Measurements from ENCODE around the gene INF2.

Gene INF2

GRCh38 chr14:104694991-104695659, 5.7 kb downstream of the INF2 start:
- Histone ChIP-seq H3K4me1 (ENCODE audit: insufficient read depth, low read length) (peaks cover 28% of the 10 kb centered on the region; the same call in 1 of the 2 replicates), H3K36me3 (ENCODE audit: insufficient read depth, low read length) (peaks cover 6% of the 10 kb centered on the region; the same call in 1 of the 2 replicates), H3K9me3 (ENCODE audit: control insufficient read depth, insufficient read depth, low read length) (no peaks in the 10 kb centered on the region), H3K9ac (ENCODE audit: low read depth, low read length) (no peak overlapping the region)

DNA sequence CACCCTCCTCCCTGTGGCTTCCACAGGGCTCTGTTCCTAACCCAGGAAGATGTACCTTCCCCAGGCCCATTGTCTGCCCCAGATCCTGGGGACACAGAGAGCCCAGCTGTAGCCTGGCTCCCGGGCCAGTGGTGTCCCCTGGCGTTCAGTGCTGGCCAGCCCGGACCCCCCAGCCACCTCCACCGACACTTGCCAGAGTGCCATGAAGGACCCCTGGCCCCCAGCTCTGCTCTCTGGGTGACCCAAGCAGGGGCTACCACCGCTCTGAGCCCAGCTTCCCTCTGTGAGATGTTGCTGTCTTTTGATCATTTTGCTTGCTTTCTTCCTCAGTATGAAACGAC, 6.2 kb downstream of the INF2 start:
- Histone ChIP-seq H3K36me3 (ENCODE audit: insufficient read depth, low read length) (peaks cover 6% of the 10 kb centered on the region; the same call in 1 of the 2 replicates), H3K4me1 (ENCODE audit: insufficient read depth, low read length) (peaks cover 28% of the 10 kb centered on the region; the same call in 1 of the 2 replicates), H3K9ac (ENCODE audit: low read depth, low read length) (no peak overlapping the region)

GRCh38 chr14:104696671-104697316, 7.4 kb downstream of the INF2 start:
- peaks cover 28% of the 10 kb centered on the region; the same call in 1 of the 2 replicates for H3K4me1 ChIP-seq (ENCODE audit: insufficient read depth, low read length)
- no peak overlapping the region for H3K9ac ChIP-seq (ENCODE audit: low read depth, low read length)
- H3K36me3 ChIP-seq (ENCODE audit: insufficient read depth, low read length): peaks cover 6% of the 10 kb centered on the region; the same call in 1 of the 2 replicates
- H3K9me3 ChIP-seq (ENCODE audit: control insufficient read depth, insufficient read depth, low read length): no peaks in the 10 kb centered on the region

More for the DNA sequence above, 6.2 kb downstream of the INF2 start:
- H3K9me3 ChIP-seq (ENCODE audit: control insufficient read depth, insufficient read depth, low read length): no peaks in the 10 kb centered on the region

GRCh38 chr14:104697317-104697703, 7.9 kb downstream of the INF2 start:
- Histone ChIP-seq H3K36me3 (ENCODE audit: insufficient read depth, low read length) (peaks cover 6% of the 10 kb centered on the region; the same call in 1 of the 2 replicates), H3K9me3 (ENCODE audit: control insufficient read depth, insufficient read depth, low read length) (no peaks in the 10 kb centered on the region), H3K9ac (ENCODE audit: low read depth, low read length) (no peak overlapping the region), H3K4me1 (ENCODE audit: insufficient read depth, low read length) (peaks cover 28% of the 10 kb centered on the region; the same call in 1 of the 2 replicates)

DNA sequence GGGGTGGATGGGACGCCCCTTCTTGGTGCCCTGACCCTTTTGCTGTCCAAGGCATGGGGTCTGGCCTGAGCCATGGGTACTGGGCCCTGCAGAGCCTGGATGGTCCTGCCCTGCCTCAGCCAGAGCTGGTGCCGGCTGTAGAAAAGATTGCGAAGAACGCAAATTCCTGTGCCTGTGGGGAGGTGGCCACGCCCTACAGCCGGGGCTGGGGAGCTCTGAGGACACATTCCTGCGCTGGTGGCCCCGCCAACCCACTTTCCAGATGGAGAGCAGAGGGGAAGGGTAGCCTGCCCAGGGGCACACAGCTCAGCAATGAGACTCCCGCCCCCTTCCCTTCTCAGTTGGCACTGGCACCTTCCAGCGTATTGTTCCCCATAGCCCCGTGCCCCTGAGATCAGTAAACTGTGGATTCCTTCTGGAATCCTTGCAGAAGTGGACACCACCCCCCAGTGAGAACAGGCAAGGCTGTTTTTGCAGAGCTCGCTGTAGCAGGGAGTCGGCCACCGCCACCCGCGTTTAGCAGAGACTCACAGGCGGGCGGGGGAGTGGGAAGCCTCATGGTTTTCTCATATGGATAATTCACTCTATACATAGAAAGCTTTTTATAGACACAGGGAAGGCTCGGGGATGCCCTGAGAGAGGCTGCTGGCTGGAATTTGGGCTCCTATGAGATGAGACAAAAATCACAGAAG, 8.6 kb downstream of the INF2 start:
- Histone ChIP-seq H3K36me3 (ENCODE audit: insufficient read depth, low read length) (peaks cover 6% of the 10 kb centered on the region; the same call in 1 of the 2 replicates), H3K9me3 (ENCODE audit: control insufficient read depth, insufficient read depth, low read length) (no peaks in the 10 kb centered on the region), H3K4me1 (ENCODE audit: insufficient read depth, low read length) (peaks cover 28% of the 10 kb centered on the region; the same call in 1 of the 2 replicates), H3K9ac (ENCODE audit: low read depth, low read length) (no peak overlapping the region)

DNA sequence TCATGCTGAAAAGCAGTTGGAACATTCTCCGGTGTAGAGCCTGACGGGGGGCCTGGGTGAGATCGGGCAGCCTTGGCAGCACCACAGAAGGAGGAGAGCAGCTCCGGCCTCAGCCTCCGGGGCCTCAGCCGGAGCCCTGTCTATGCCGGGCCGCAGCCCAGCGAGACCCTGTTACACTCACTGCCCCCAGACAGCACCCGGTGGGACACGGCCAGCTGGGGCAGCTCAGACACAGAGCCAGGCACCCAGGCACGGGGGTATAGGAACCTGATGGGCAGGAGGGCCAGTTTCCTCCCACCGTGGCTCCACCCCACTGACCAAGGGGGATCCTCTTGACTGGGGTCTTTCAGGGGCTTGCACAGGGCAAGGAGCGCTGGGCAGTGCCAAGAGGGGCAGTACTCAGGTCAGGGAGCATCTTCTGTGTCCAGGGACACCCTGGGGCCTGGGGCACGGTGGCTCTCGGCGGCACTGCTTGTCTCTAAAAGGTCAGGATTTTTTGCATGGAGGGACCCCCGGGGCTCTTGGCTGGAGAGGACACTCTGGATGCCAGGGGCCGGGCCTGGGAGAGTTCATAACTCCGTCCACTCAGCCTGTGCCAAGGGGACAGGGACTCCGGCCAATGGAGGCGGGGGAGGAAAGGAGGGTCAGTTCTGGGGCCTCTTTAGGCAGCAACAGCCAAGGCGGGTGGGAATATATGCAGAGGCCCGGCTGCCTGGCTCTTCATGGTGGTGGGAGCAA, 9.4 kb downstream of the INF2 start:
- Histone ChIP-seq H3K36me3 (ENCODE audit: insufficient read depth, low read length) (peaks cover 6% of the 10 kb centered on the region; the same call in 1 of the 2 replicates), H3K9me3 (ENCODE audit: control insufficient read depth, insufficient read depth, low read length) (no peaks in the 10 kb centered on the region), H3K9ac (ENCODE audit: low read depth, low read length) (no peak overlapping the region), H3K4me1 (ENCODE audit: insufficient read depth, low read length) (peaks cover 28% of the 10 kb centered on the region; the same call in 1 of the 2 replicates)

DNA sequence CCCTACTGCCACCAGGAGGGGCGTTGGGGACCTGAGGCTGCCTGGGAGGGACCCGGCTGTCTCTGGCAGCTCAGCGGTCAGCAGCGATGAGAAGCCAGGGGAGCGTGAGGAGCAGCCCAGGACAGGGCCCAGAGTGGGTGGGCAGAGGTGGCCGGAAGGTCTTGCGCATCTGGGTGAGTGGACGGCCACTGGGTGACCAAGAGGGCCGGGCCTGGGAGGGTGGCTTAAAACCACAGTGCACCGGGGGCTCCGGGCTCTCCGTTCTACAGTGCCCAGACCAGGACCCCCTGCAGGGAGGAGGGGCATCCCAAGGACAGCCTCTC, 10.0 kb downstream of the INF2 start:
- H3K9ac ChIP-seq (ENCODE audit: low read depth, low read length): no peak overlapping the region
- H3K36me3 ChIP-seq (ENCODE audit: insufficient read depth, low read length): peaks cover 6% of the 10 kb centered on the region; the same call in 1 of the 2 replicates

GRCh38 chr14:104700225-104700651, 10.8 kb downstream of the INF2 start:
- peaks cover 6% of the 10 kb centered on the region; the same call in 1 of the 2 replicates for H3K9me3 ChIP-seq (ENCODE audit: control insufficient read depth, insufficient read depth, low read length)
- H3K9ac ChIP-seq (ENCODE audit: low read depth, low read length): no peak overlapping the region
- peaks cover 16% of the 10 kb centered on the region; the same call in 1 of the 2 replicates for H3K4me1 ChIP-seq (ENCODE audit: insufficient read depth, low read length)
- H3K36me3 ChIP-seq (ENCODE audit: insufficient read depth, low read length): peaks cover 6% of the 10 kb centered on the region; the same call in 1 of the 2 replicates

More for the DNA sequence above, 10.0 kb downstream of the INF2 start:
- peaks cover 24% of the 10 kb centered on the region; the same call in 1 of the 2 replicates for H3K4me1 ChIP-seq (ENCODE audit: insufficient read depth, low read length)
- H3K9me3 ChIP-seq (ENCODE audit: control insufficient read depth, insufficient read depth, low read length): peaks cover under 1% of the 10 kb centered on the region; the same call in 1 of the 2 replicates

DNA sequence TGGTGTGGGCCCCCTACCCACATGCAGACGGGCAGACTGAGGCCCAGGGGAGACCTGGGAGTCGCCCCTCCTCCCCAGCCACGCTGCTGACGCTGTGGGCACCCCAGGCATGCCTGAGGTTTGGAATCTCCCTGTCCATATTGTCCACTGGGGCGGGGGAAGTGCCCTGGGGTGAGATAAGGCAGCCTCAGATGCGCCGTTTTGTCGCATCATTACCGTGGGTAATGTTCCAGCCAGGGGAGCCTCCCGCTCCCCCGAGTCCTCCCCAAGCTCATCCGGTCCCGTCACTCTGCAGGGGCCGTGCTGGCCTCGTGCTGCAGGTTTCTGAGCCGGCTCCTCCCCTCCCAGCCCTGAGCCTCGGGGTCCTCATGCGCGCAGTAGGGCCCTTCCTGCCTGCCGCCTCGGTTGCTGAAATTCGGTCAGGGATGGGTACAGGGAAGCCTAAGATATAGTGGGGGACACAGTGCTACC, 11.4 kb downstream of the INF2 start:
- Histone ChIP-seq H3K4me1 (ENCODE audit: insufficient read depth, low read length) (peaks cover 13% of the 10 kb centered on the region; the same call in 1 of the 2 replicates), H3K36me3 (ENCODE audit: insufficient read depth, low read length) (peaks cover 6% of the 10 kb centered on the region; the same call in 1 of the 2 replicates), H3K9me3 (ENCODE audit: control insufficient read depth, insufficient read depth, low read length) (peaks cover 6% of the 10 kb centered on the region; the same call in 1 of the 2 replicates), H3K9ac (ENCODE audit: low read depth, low read length) (peak overlapping the region; percentile 10; the same call in 1 of the 2 replicates)

DNA sequence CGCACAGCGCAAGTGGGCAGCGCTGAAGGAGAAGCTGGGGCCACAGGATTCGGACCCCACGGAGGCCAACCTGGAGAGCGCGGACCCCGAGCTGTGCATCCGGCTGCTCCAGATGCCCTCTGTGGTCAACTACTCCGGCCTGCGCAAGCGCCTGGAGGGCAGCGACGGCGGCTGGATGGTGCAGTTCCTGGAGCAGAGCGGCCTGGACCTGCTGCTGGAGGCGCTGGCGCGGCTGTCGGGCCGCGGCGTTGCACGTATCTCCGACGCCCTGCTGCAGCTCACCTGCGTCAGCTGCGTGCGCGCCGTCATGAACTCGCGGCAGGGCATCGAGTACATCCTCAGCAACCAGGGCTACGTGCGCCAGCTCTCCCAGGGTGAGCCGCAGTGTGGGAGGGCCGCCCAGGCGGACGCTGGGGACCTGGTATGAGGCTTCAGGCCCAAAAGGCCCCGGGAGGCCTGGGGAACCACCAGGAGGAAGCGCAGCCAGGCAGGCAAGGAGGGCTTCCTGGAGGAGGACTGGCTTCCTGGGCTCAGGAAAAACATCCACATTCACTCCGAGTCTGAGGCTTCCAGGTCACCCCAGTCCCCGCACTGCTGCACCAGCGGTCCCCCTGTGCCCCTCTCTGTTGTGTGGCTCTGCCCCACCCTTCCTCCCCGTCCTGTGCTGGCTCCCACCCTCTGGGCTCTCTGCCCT, 12.1 kb downstream of the INF2 start:
- Histone ChIP-seq H3K9ac (ENCODE audit: low read depth, low read length) (no peak overlapping the region), H3K4me1 (ENCODE audit: insufficient read depth, low read length) (peaks cover 12% of the 10 kb centered on the region; the same call in 1 of the 2 replicates), H3K9me3 (ENCODE audit: control insufficient read depth, insufficient read depth, low read length) (peaks cover 6% of the 10 kb centered on the region; the same call in 1 of the 2 replicates), H3K36me3 (ENCODE audit: insufficient read depth, low read length) (no peaks in the 10 kb centered on the region; the same call in none of the 2 replicates)

- H3K9me3 ChIP-seq (ENCODE audit: control insufficient read depth, insufficient read depth, low read length): peaks cover 6% of the 10 kb centered on the region; the same call in 1 of the 2 replicates
- no peaks in the 10 kb centered on the region; the same call in none of the 2 replicates for H3K36me3 ChIP-seq (ENCODE audit: insufficient read depth, low read length)
- H3K9ac ChIP-seq (ENCODE audit: low read depth, low read length): no peak overlapping the region
- H3K4me1 ChIP-seq (ENCODE audit: insufficient read depth, low read length): peaks cover 18% of the 10 kb centered on the region; the same call in 1 of the 2 replicates
These were observed 12.7 kb downstream of the INF2 start for GRCh38 chr14:104702106-104702505.

- Histone ChIP-seq H3K9me3 (ENCODE audit: control insufficient read depth, insufficient read depth, low read length) (peaks cover 6% of the 10 kb centered on the region; the same call in 1 of the 2 replicates), H3K9ac (ENCODE audit: low read depth, low read length) (no peak overlapping the region), H3K36me3 (ENCODE audit: insufficient read depth, low read length) (no peaks in the 10 kb centered on the region; the same call in none of the 2 replicates), H3K4me1 (ENCODE audit: insufficient read depth, low read length) (peaks cover 15% of the 10 kb centered on the region; the same call in 1 of the 2 replicates)
These were observed 13.3 kb downstream of the INF2 start for GRCh38 chr14:104702673-104703072.

DNA sequence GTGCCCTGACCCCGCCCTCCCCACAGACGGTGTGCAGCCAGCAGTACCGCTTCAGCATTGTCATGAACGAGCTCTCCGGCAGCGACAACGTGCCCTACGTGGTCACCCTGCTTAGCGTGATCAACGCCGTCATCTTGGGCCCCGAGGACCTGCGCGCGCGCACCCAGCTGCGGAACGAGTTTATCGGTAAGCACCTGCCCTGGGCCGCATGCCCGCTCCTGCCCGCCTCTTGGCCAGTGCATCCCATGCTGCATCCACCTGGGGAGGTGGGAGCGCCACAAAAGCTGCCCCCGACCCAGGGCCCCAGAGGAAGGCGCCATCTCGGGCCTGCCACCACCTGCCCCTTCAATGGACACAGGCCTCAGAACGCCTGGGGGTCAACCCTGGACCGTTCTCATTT, 13.9 kb downstream of the INF2 start:
- Histone ChIP-seq H3K9me3 (ENCODE audit: control insufficient read depth, insufficient read depth, low read length) (peaks cover 6% of the 10 kb centered on the region; the same call in 1 of the 2 replicates), H3K36me3 (ENCODE audit: insufficient read depth, low read length) (no peaks in the 10 kb centered on the region; the same call in none of the 2 replicates), H3K4me1 (ENCODE audit: insufficient read depth, low read length) (peaks cover 14% of the 10 kb centered on the region; the same call in 1 of the 2 replicates), H3K9ac (ENCODE audit: low read depth, low read length) (no peak overlapping the region)

All from ES-I3 (cell line).